ENCODE results near the gene PLK4.
"Not testable (repeated sequence)": the region's sequence is repeated elsewhere in the genome, so short reads cannot be mapped to it uniquely, and the experiment has no call there.

PLK4 gene

GRCh38 chr4:127922226-127922625 lies 41.5 kb downstream of the PLK4 start:
- Histone ChIP-seq H3K4me2 (ENCODE audit: low read depth, low read length) (no peak overlapping the region), H4K20me1 (ENCODE audit: insufficient read depth, low read length) (no peaks in the 10 kb centered on the region), H3F3A (ENCODE audit: insufficient read depth, low read length) (no peaks in the 10 kb centered on the region), H3K9me3 (replicated peaks; ENCODE audit: insufficient read depth, low read length) (no peaks in the 10 kb centered on the region), H3K27me3 (replicated peaks; ENCODE audit: insufficient read depth, low read length) (no peaks in the 10 kb centered on the region), H3K27ac (ENCODE audit: low read length) (no peak overlapping the region), H3K79me2 (ENCODE audit: low read length) (no peaks in the 10 kb centered on the region), H3K4me3 (ENCODE audit: low read length) (no peak overlapping the region), H3K4me1 (ENCODE audit: low read length) (peaks cover 5% of the 10 kb centered on the region; the same call in 1 of the 2 replicates), H3K9ac (ENCODE audit: low read length) (no peak overlapping the region), H3K36me3 (replicated peaks; ENCODE audit: insufficient read depth, low read length) (peaks cover 5% of the 10 kb centered on the region; the same call in 1 of the 2 replicates), H2AFZ (ENCODE audit: low read length) (no peak overlapping the region), H3K9me2 (replicated peaks; ENCODE audit: insufficient read depth, low read length) (no peaks in the 10 kb centered on the region)
- TF ChIP-seq CTCF (IDR thresholded peaks at IDR 0.05; ENCODE audit: low read length) (no peak), EZH2phosphoT487 (IDR thresholded peaks at IDR 0.05; ENCODE audit: low read length) (no peak), EZH2 (optimal IDR thresholded peaks at IDR 0.05; ENCODE audit: low read depth, low read length) (no peak)
- no peak for DNase-seq

DNA sequence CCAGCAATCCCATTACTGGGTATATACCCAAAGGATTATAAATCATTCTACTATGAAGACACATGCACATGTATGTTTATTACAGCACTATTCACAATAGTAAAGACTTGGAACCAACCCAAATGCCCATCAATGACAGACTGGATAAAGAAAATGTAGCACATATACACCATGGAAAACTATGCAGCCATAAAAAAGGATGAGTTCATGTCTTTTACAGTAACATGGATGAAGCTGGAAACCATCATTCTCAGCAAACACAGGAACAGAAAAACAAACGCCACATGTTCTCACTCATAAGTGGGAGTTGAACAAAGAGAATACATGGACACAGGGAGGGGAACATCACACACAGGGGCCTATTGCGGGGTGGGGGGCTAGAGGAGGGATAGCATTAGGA lies 45.0 kb downstream of the PLK4 start:
- not testable (repeated sequence) for H3K36me3 ChIP-seq (replicated peaks; ENCODE audit: insufficient read depth, low read length); H3K4me1 ChIP-seq (ENCODE audit: low read length); H3K27me3 ChIP-seq (replicated peaks; ENCODE audit: insufficient read depth, low read length); H3K9ac ChIP-seq (ENCODE audit: low read length); H3K27ac ChIP-seq (ENCODE audit: low read length); H3K9me2 ChIP-seq (replicated peaks; ENCODE audit: insufficient read depth, low read length); H3F3A ChIP-seq (ENCODE audit: insufficient read depth, low read length); H3K4me2 ChIP-seq (ENCODE audit: low read depth, low read length); H3K4me3 ChIP-seq (ENCODE audit: low read length); H4K20me1 ChIP-seq (ENCODE audit: insufficient read depth, low read length); H2AFZ ChIP-seq (ENCODE audit: low read length); H3K9me3 ChIP-seq (replicated peaks; ENCODE audit: insufficient read depth, low read length); H3K79me2 ChIP-seq (ENCODE audit: low read length); DNase-seq

DNA sequence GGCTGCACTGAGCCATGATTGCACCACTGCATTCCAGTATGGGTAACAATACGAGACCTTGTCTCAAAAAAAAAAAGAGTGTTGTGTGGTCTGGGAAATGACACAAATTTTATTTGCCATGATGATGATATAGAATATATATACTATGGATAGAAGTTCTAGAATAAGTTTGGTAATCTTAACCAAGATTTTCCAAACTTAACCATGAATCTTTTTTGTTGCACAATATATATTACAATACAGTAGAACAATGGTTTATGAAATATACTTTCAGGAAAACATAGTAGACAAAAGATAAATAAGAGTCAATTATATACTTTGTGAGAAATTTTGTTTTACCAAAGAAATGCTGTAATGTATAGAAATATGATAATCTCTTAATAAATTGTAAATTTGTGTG lies 49.5 kb downstream of the PLK4 start:
- no peaks in the 10 kb centered on the region for H4K20me1 ChIP-seq (ENCODE audit: insufficient read depth, low read length)
- H3K4me1 ChIP-seq (ENCODE audit: low read length), result no peaks in the 10 kb centered on the region
- DNase-seq, result no peak
- no peak overlapping the region for H3K9ac ChIP-seq (ENCODE audit: low read length)
- H3K27ac ChIP-seq (ENCODE audit: low read length), result no peak overlapping the region
- no peaks in the 10 kb centered on the region for H3K79me2 ChIP-seq (ENCODE audit: low read length)
- H2AFZ ChIP-seq (ENCODE audit: low read length), result no peak overlapping the region
- H3K4me3 ChIP-seq (ENCODE audit: low read length), result no peak overlapping the region
- no peak overlapping the region for H3K4me2 ChIP-seq (ENCODE audit: low read depth, low read length)
- no peaks in the 10 kb centered on the region for H3K9me3 ChIP-seq (replicated peaks; ENCODE audit: insufficient read depth, low read length)
- no peaks in the 10 kb centered on the region for H3K9me2 ChIP-seq (replicated peaks; ENCODE audit: insufficient read depth, low read length)
- H3K36me3 ChIP-seq (replicated peaks; ENCODE audit: insufficient read depth, low read length), result no peaks in the 10 kb centered on the region
- no peaks in the 10 kb centered on the region for H3F3A ChIP-seq (ENCODE audit: insufficient read depth, low read length)
- no peaks in the 10 kb centered on the region for H3K27me3 ChIP-seq (replicated peaks; ENCODE audit: insufficient read depth, low read length)
- TF ChIP-seq EZH2phosphoT487 (IDR thresholded peaks at IDR 0.05; ENCODE audit: low read length), result no peak
- TF ChIP-seq EZH2 (optimal IDR thresholded peaks at IDR 0.05; ENCODE audit: low read depth, low read length), result no peak
- TF ChIP-seq CTCF (IDR thresholded peaks at IDR 0.05; ENCODE audit: low read length), result no peak

DNA sequence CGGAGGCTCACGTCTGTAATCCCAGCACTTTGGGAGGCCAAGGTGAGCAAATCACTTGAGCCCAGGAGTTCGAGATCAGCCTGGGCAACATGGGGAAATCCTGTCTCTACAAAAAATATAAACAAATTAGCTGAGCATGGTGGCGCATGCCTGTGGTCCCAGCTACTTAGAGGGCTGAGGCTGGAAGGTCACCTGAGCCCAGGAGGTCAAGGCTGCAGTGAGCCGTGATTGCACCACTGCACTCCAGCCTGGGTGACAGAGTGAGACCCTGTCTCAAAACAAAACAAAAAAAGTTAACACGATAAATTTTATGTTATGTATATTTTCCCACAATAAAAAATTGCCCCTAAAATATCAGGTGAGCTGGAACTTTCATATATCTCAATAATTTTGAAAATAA lies 51.1 kb downstream of the PLK4 start:
- not testable (repeated sequence) for H3K9me2 ChIP-seq (replicated peaks; ENCODE audit: insufficient read depth, low read length); H3K27ac ChIP-seq (ENCODE audit: low read length); H4K20me1 ChIP-seq (ENCODE audit: insufficient read depth, low read length); H2AFZ ChIP-seq (ENCODE audit: low read length); H3K9ac ChIP-seq (ENCODE audit: low read length); H3K27me3 ChIP-seq (replicated peaks; ENCODE audit: insufficient read depth, low read length); H3F3A ChIP-seq (ENCODE audit: insufficient read depth, low read length); H3K4me3 ChIP-seq (ENCODE audit: low read length); H3K4me2 ChIP-seq (ENCODE audit: low read depth, low read length); H3K9me3 ChIP-seq (replicated peaks; ENCODE audit: insufficient read depth, low read length); H3K36me3 ChIP-seq (replicated peaks; ENCODE audit: insufficient read depth, low read length); H3K4me1 ChIP-seq (ENCODE audit: low read length); H3K79me2 ChIP-seq (ENCODE audit: low read length); DNase-seq

Measured in MM.1S (cell line).